Measurements from ENCODE around the gene UFD1. TPM values are rescaled to one million over a fixed set of nuclear protein-coding genes. Genes with fewer than 3 reads are reported as not detected.

The UFD1 gene
- total RNA-seq, 4 donors from 2014 or later = 33.0 to 57.4 (median 45.6) TPM

GRCh38 chr22:19520007-19520406, 41.0 kb upstream of the UFD1 start:
- 69 to 86% methylated on average over 1 to 5 of the region's 6 CpGs for WGBS, 2 donors
- Histone ChIP-seq H3K36me3 (no peaks in the 10 kb centered on the region), H3K4me1 (peaks cover 14 to 27% (median 17%) of the 10 kb centered on the region in 3 donors), H3K27ac (peak overlapping the region in 1 of 4 donors; percentile 14), H3K9me3 (no peaks in the 10 kb centered on the region), H3K27me3 (peaks cover 0 to 31% (median 5%) of the 10 kb centered on the region in 4 donors), H3K4me3 (peak overlapping the region in 1 of 4 donors; percentile 15)
- no peak for TF ChIP-seq POLR2A (IDR thresholded peaks at IDR 0.05)
- TF ChIP-seq CTCF (IDR thresholded peaks at IDR 0.05) = no peak
- intact Hi-C loops (cut with DNase I) = no loop called here
- DNase-seq = no peak

DNA sequence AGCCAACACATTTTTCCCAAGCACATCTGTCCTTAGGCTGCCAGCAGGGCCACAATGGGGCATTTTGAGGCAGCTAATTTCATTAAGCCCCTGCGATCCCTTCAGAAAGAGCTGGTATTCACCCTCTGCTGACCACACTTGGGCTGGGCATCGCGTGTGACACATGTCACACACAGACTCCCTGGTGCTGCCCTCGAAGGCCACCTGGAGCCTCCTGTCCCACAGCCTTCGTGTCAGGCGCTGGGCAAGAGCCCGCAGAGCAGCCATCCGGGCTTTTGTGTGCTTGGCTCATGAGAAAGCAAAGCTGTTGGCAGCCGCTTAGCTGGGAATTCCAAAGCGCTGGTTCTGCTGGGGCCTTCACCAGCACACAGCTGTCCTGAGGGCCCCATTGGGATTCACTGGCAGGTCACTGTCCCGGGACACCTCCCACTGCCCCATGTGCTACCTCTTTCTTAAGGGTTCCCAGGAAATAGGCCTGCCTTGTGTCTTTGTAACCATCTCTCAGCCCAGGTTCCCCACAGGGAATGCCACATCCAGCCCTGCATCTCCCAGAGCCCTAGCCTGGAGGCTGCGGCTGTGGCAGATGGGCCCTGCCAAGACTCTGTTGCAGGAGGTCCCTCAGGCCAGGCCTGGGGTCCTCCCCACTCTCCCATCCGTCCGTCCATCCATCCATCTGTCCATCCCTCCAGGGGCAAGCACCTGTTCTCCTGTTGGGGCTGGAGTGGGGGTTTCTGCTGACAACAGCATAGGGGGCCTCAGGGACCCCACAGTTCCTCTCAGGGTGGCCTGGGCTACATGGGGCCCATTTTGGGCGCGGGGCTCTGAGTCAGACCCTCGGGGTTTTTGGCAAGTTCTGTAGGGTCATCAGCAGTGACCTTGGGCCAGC, 40.3 kb upstream of the UFD1 start:
- TF ChIP-seq CTCF (IDR thresholded peaks at IDR 0.05) = no peak
- TF ChIP-seq POLR2A (IDR thresholded peaks at IDR 0.05) = no peak
- H3K4me1 ChIP-seq = peaks cover 12 to 19% (median 12%) of the 10 kb centered on the region in 3 donors
- WGBS, 2 donors = 92 to 94% methylated on average over 5 to 14 of the region's 17 CpGs
- peak overlapping the region in 1 of 4 donors; percentile 15 for H3K4me3 ChIP-seq
- DNase-seq = no peak
- no peaks in the 10 kb centered on the region for H3K36me3 ChIP-seq
- H3K27ac ChIP-seq = peak overlapping the region in 1 of 4 donors; percentile 14
- peaks cover 0 to 24% (median 3%) of the 10 kb centered on the region in 4 donors for H3K27me3 ChIP-seq
- no peaks in the 10 kb centered on the region for H3K9me3 ChIP-seq
- intact Hi-C loops (cut with DNase I) = loop anchor here (10.0 kb wide), 1 partner anchor 96 kb away; no protein-coding TSS in a partner anchor

DNA sequence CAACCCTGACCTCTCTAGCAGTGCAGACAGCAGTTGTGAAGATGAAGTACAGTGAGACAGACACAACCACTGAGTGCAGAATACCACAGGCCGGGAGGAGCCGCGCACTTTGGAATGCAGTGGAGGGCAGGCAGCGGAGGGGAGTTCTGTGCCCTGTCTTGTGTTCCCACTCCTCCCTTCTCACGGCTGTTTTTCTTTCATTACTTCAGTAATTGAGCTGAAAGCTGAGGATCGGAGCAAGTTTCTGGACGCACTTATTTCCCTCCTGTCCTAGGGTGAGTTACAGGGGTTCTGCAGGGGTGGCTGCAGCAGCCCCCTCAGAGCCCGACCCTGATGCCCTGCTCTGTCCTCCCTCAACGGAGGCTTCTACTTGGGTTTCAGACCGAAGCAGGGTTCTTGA, 39.6 kb upstream of the UFD1 start:
- intact Hi-C loops (cut with DNase I) = loop anchor here (10.0 kb wide), 1 partner anchor 96 kb away; no protein-coding TSS in a partner anchor
- TF ChIP-seq CTCF (IDR thresholded peaks at IDR 0.05) (no peak), POLR2A (IDR thresholded peaks at IDR 0.05) (no peak)

DNA sequence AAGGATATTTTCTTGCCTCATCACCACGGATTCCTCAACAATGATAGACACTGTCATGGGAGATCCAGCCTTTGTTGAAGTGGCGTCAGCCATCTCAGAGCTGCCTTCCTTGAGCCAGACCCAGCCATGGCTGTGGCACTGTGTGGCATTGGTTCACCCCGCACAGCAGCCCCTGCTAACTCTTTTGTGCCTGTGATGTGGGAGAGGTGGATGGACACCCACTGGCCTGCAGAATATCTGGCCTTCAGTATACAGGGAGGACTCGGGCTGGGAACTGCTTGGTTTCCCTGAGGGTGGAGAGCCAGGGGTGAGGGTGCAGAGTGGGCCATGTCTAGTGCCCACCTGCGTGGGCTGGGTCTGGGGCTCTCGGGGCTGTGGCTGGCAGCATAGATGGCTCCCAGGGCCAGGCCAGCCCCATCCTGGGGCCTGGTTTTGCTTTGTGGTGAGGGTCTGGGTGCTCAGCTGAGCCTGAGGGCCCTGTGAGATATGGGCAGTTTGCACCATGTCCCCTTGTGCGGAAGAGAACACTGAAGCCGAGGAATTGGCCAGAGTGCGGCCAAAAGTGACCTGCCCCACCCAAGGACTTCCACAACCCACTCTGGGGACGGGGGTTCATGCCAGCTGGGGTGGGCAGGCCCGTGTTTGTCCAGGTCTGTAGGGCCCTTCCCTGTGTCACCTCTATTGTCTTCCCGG, 39.1 kb upstream of the UFD1 start:
- Histone ChIP-seq H3K9me3 (no peaks in the 10 kb centered on the region), H3K27ac (no peak overlapping the region), H3K36me3 (no peaks in the 10 kb centered on the region), H3K4me1 (peaks cover 0 to 7% (median under 1%) of the 10 kb centered on the region in 3 donors), H3K4me3 (no peak overlapping the region), H3K27me3 (peaks cover 0 to 12% (median 0%) of the 10 kb centered on the region in 4 donors)
- TF ChIP-seq POLR2A (IDR thresholded peaks at IDR 0.05) (no peak), CTCF (IDR thresholded peaks at IDR 0.05) (no peak)
- intact Hi-C loops (cut with DNase I) = loop anchor here (10.0 kb wide), 1 partner anchor 97 kb away; no protein-coding TSS in a partner anchor
- DNase-seq = no peak
- 52 to 86% methylated on average over 2 to 3 of the region's 12 CpGs for WGBS, 2 donors

More for the DNA sequence above, 39.6 kb upstream of the UFD1 start:
- Histone ChIP-seq H3K36me3 (no peaks in the 10 kb centered on the region), H3K27me3 (peaks cover 0 to 18% (median under 1%) of the 10 kb centered on the region in 4 donors), H3K4me3 (no peak overlapping the region), H3K4me1 (peaks cover 6 to 13% (median 6%) of the 10 kb centered on the region in 3 donors), H3K27ac (no peak overlapping the region), H3K9me3 (no peaks in the 10 kb centered on the region)
- WGBS, 2 donors = 71 to 94% methylated on average over 2 to 7 of the region's 10 CpGs
- no peak for DNase-seq

Measured in esophagus squamous epithelium (tissue), 5 donors.